Esophagus squamous epithelium (tissue), 4 donors: Measurements from ENCODE around the gene DHRS4L2.
"Not testable (repeated sequence)": the region's sequence is repeated elsewhere in the genome, so short reads cannot be mapped to it uniquely, and the experiment has no call there.

Source experiments
- POLR2A ChIP-seq, 4 donors: fragments of 450-650 bp; IDR thresholded peaks; one replicate each; pipeline ENCODE4 v1.6.1; 2017; ENCODE audit warnings: antibody characterized with exemption in 4 of 4, mild to moderate bottlenecking in 4 of 4, moderate library complexity in 3 of 4
- TF ChIP-seq, protein P1 (sequence below), 6 experiments: fragments of 450-650 bp in 4 of 6; fragments of 200-600 bp in 2 of 6; sonication (generic) in 2 of 6; IDR thresholded peaks; one replicate each; pipeline ENCODE4 v1.5.1; 2016 to 2019; ENCODE audit warnings: antibody characterized with exemption in 6 of 6, mild to moderate bottlenecking in 4 of 6, moderate library complexity in 4 of 6

DNA sequence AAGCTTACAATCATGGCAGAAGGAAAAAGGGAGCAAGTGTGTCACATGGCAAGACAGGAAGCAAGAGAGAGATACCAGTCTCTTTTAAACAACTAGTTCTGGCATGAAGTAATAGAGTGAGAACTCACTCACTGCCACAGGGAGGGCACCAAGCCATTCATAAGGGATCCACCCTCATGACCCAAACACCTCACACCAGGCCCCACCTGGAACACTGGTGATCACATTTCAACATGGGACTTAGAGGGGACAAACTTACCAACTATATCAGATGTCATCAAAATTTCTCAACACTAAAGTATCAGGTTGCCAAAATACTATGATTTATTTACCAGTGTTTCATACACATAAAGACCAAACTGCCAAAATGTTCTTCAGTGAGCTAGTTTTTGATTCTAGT lies 27.8 kb upstream of the DHRS4L2 start:
- TF ChIP-seq, protein P1, sequence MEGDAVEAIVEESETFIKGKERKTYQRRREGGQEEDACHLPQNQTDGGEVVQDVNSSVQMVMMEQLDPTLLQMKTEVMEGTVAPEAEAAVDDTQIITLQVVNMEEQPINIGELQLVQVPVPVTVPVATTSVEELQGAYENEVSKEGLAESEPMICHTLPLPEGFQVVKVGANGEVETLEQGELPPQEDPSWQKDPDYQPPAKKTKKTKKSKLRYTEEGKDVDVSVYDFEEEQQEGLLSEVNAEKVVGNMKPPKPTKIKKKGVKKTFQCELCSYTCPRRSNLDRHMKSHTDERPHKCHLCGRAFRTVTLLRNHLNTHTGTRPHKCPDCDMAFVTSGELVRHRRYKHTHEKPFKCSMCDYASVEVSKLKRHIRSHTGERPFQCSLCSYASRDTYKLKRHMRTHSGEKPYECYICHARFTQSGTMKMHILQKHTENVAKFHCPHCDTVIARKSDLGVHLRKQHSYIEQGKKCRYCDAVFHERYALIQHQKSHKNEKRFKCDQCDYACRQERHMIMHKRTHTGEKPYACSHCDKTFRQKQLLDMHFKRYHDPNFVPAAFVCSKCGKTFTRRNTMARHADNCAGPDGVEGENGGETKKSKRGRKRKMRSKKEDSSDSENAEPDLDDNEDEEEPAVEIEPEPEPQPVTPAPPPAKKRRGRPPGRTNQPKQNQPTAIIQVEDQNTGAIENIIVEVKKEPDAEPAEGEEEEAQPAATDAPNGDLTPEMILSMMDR (IDR thresholded peaks at IDR 0.05) = not testable (repeated sequence)
- not testable (repeated sequence) for TF ChIP-seq POLR2A (IDR thresholded peaks at IDR 0.05)
